Endodermal cell (in vitro differentiated cells): ENCODE results near the gene RTF1. TPM values are rescaled to one million over a fixed set of nuclear protein-coding genes. Genes with fewer than 3 reads are reported as not detected.
A peak's percentile ranks its signal among the peaks of the same experiment; 100 is the strongest.

Experiments
- DNase-seq: peaks from one replicate; pipeline ENCODE4 v3.0.0-alpha.2; 2017
- H3K27ac ChIP-seq: 2 replicates; pipeline ENCODE4 v1.5.1; 2013; ENCODE audit warnings: mild to moderate bottlenecking, low read depth, low read length, moderate library complexity
- H3K27me3 ChIP-seq: 2 replicates; pipeline ENCODE4 v1.6.1; 2013; ENCODE audit warnings: mild to moderate bottlenecking, low read length, moderate library complexity; ENCODE audit not compliant: insufficient read depth, control insufficient read depth, poor library complexity, severe bottlenecking
- H3K36me3 ChIP-seq: 2 replicates; pipeline ENCODE4 v1.7.0; 2013; ENCODE audit warnings: mild to moderate bottlenecking, low read length, moderate library complexity; ENCODE audit not compliant: control insufficient read depth, insufficient read depth
- H3K4me1 ChIP-seq: one replicate; pipeline ENCODE4 v1.7.0; 2013; ENCODE audit warnings: low read length; ENCODE audit not compliant: control insufficient read depth, insufficient read depth
- H3K4me3 ChIP-seq: 2 replicates; pipeline ENCODE4 v1.5.1; 2013; ENCODE audit warnings: mild to moderate bottlenecking, low read length, moderate library complexity
- H3K9ac ChIP-seq: 2 replicates; pipeline ENCODE4 v1.6.1; 2013; ENCODE audit warnings: mild to moderate bottlenecking, low read length, moderate library complexity; ENCODE audit not compliant: poor library complexity, severe bottlenecking; ENCODE audit errors: extremely low read depth
- H3K9me3 ChIP-seq: 2 replicates; pipeline ENCODE4 v1.6.1; 2013; ENCODE audit warnings: mild to moderate bottlenecking, low read length, moderate library complexity; ENCODE audit not compliant: control insufficient read depth
- H3K27ac Mint-ChIP-seq: 2 replicates; pipeline ENCODE4 v1.8.0; 2020; ENCODE audit warnings: mixed read lengths
- H3K27me3 Mint-ChIP-seq: 2 replicates; pipeline ENCODE4 v1.8.0; 2021; ENCODE audit warnings: mild to moderate bottlenecking, mixed read lengths; ENCODE audit not compliant: insufficient read depth
- H3K36me3 Mint-ChIP-seq: 2 replicates; pipeline ENCODE4 v1.8.0; 2020; ENCODE audit warnings: low read depth, mixed read lengths
- H3K4me1 Mint-ChIP-seq: 2 replicates; pipeline ENCODE4 v1.8.0; 2020; ENCODE audit warnings: mixed read lengths
- H3K4me3 Mint-ChIP-seq: 2 replicates; pipeline ENCODE4 v1.8.0; 2020; ENCODE audit warnings: mild to moderate bottlenecking, moderate library complexity, mixed read lengths
- H3K9me3 Mint-ChIP-seq: 2 replicates; pipeline ENCODE4 v1.8.0; 2020; ENCODE audit warnings: mild to moderate bottlenecking, mixed read lengths
- CTCF ChIP-seq: fragments of 200-600 bp; sonication (generic); conservative IDR thresholded peaks from 2 replicates; pipeline ENCODE4 v1.5.0; 2021; ENCODE audit warnings: antibody characterized with exemption, mild to moderate bottlenecking
- WGBS, 2 experiments: methylation state at CpG; one replicate each; pipeline versions ENCODE4 v1.1.5 to v1.1.7; 2013; ENCODE audit warnings: missing lambda C conversion rate in 2 of 2, mixed read lengths in 1 of 2; ENCODE audit not compliant: insufficient coverage in 1 of 2, insufficient read length in 1 of 2; 5-methylcytosine and 5-hydroxymethylcytosine counted together
- total RNA-seq, 2 donors: library from RNA; stranded (reverse); fragmentation: NEBNext Ultra II Directional in 1 of 2; extraction: Animal tissue kit (Norgen Biotek cat#: 25700) in 1 of 2; gene quantifications; 2 replicates in 1 of 2; 3 replicates in 1 of 2; pipeline ENCODE4 v1.2.1, GENCODE V29; 2021

Gene RTF1
- total RNA-seq, 2 donors from 2014 or later, result 48.6 to 66.3 TPM

GRCh38 chr15:41506796-41507341, 90.0 kb downstream of the RTF1 start:
- WGBS, 2 experiments, result 69 to 75% methylated on average over 3 to 10 of the region's 10 CpGs
- peaks cover 1% of the 10 kb centered on the region for H3K4me1 ChIP-seq
- TF ChIP-seq CTCF, result peak; percentile 75
- Mint-ChIP-seq H3K36me3 (no peaks in the 10 kb centered on the region), H3K9me3 (no peaks in the 10 kb centered on the region), H3K4me1 (no peaks in the 10 kb centered on the region), H3K27ac (no peak overlapping the region), H3K27me3 (peaks cover 95% of the 10 kb centered on the region), H3K4me3 (no peak overlapping the region)
- no peak overlapping the region for H3K4me3 ChIP-seq
- H3K9me3 ChIP-seq, result no peaks in the 10 kb centered on the region
- no peak overlapping the region for H3K9ac ChIP-seq
- no peaks in the 10 kb centered on the region for H3K36me3 ChIP-seq
- peak; percentile 86 for DNase-seq
- peaks cover 96% of the 10 kb centered on the region for H3K27me3 ChIP-seq
- H3K27ac ChIP-seq, result no peak overlapping the region

- 85 to 91% methylated on average over 5 to 7 of the region's 7 CpGs for WGBS, 2 experiments
These were observed 91.0 kb downstream of the RTF1 start for GRCh38 chr15:41507820-41508290.

GRCh38 chr15:41510728-41511127, 93.8 kb downstream of the RTF1 start:
- no peak for DNase-seq
- no peaks in the 10 kb centered on the region for H3K9me3 ChIP-seq
- H3K9me3 Mint-ChIP-seq, result no peaks in the 10 kb centered on the region
- no peak overlapping the region for H3K9ac ChIP-seq
- H3K27ac Mint-ChIP-seq, result no peak overlapping the region
- no peak overlapping the region for H3K27ac ChIP-seq
- no peak for TF ChIP-seq CTCF
- no peaks in the 10 kb centered on the region for H3K36me3 ChIP-seq
- H3K4me1 ChIP-seq, result peaks cover 7% of the 10 kb centered on the region
- peaks cover 86% of the 10 kb centered on the region for H3K27me3 ChIP-seq
- peaks cover 84% of the 10 kb centered on the region for H3K27me3 Mint-ChIP-seq
- H3K4me3 Mint-ChIP-seq, result peak overlapping the region; percentile 19
- WGBS, 2 experiments, result 45 to 64% methylated on average over 6 to 7 of the region's 7 CpGs
- H3K4me1 Mint-ChIP-seq, result peaks cover 7% of the 10 kb centered on the region
- peaks cover 3% of the 10 kb centered on the region for H3K36me3 Mint-ChIP-seq
- no peak overlapping the region for H3K4me3 ChIP-seq

More at GRCh38 chr15:41507820-41508290, 91.0 kb downstream of the RTF1 start:
- Mint-ChIP-seq H3K27me3 (peaks cover 95% of the 10 kb centered on the region), H3K9me3 (no peaks in the 10 kb centered on the region), H3K4me1 (peaks cover 4% of the 10 kb centered on the region), H3K4me3 (no peak overlapping the region), H3K27ac (no peak overlapping the region), H3K36me3 (no peaks in the 10 kb centered on the region)
- no peaks in the 10 kb centered on the region for H3K36me3 ChIP-seq
- H3K4me1 ChIP-seq, result no peaks in the 10 kb centered on the region
- no peak overlapping the region for H3K9ac ChIP-seq
- H3K4me3 ChIP-seq, result no peak overlapping the region
- H3K27ac ChIP-seq, result no peak overlapping the region
- peaks cover 96% of the 10 kb centered on the region for H3K27me3 ChIP-seq
- TF ChIP-seq CTCF, result no peak
- no peak for DNase-seq
- H3K9me3 ChIP-seq, result no peaks in the 10 kb centered on the region
